Activated T-cell treated with anti-CD3 and anti-CD28 coated beads, Interleukin-2, amount 50 U/mL, for 72 hours (primary cell): ENCODE data around the gene COL6A1. TPM values are rescaled to one million over a fixed set of nuclear protein-coding genes. Genes with fewer than 3 reads are reported as not detected.
"Not testable (repeated sequence)": the region's sequence is repeated elsewhere in the genome, so short reads cannot be mapped to it uniquely, and the experiment has no call there.

Experiments
- ATAC-seq, 2 donors: fragments of 150-1000 bp; cut with Tn5 transposase; replicated peaks in 1 of 2; 2 replicates each; pipeline ENCODE4 v1.10.0; 2021; ENCODE audit warnings: moderate library complexity in 2 of 2, mild to moderate bottlenecking in 1 of 2
- DNase-seq, 2 donors: peaks; one replicate each; pipeline ENCODE4 v3.0.0; 2021 to 2022; ENCODE audit warnings: mixed read lengths in 1 of 2
- H3K27ac Mint-ChIP-seq: one replicate; pipeline ENCODE4 v1.8.0; 2022; ENCODE audit warnings: mild to moderate bottlenecking, moderate library complexity, mixed read lengths
- H3K27me3 Mint-ChIP-seq: one replicate; pipeline ENCODE4 v1.8.0; 2022; ENCODE audit warnings: low read depth, mixed read lengths
- H3K36me3 Mint-ChIP-seq, 2 donors: one replicate each; pipeline ENCODE4 v1.8.0; 2022; ENCODE audit warnings: mixed read lengths in 2 of 2, mild to moderate bottlenecking in 1 of 2; ENCODE audit not compliant: insufficient read depth in 2 of 2
- H3K4me1 Mint-ChIP-seq: one replicate; pipeline ENCODE4 v1.8.0; 2022; ENCODE audit warnings: low read depth, mixed read lengths
- H3K4me3 Mint-ChIP-seq, 2 donors: one replicate each; pipeline ENCODE4 v1.8.0; 2022; ENCODE audit warnings: mild to moderate bottlenecking in 2 of 2, mixed read lengths in 2 of 2, moderate library complexity in 2 of 2
- H3K9me3 Mint-ChIP-seq, 2 donors: one replicate each; pipeline ENCODE4 v1.8.0; 2022; ENCODE audit warnings: mixed read lengths in 2 of 2
- total RNA-seq, 2 donors: library from RNA; stranded (reverse); gene quantifications; one replicate each; pipeline ENCODE4 v1.2.3, GENCODE V29; 2022

Gene COL6A1
- total RNA-seq, 2 donors from 2014 or later, result 1.7 to 2.8 TPM

DNA sequence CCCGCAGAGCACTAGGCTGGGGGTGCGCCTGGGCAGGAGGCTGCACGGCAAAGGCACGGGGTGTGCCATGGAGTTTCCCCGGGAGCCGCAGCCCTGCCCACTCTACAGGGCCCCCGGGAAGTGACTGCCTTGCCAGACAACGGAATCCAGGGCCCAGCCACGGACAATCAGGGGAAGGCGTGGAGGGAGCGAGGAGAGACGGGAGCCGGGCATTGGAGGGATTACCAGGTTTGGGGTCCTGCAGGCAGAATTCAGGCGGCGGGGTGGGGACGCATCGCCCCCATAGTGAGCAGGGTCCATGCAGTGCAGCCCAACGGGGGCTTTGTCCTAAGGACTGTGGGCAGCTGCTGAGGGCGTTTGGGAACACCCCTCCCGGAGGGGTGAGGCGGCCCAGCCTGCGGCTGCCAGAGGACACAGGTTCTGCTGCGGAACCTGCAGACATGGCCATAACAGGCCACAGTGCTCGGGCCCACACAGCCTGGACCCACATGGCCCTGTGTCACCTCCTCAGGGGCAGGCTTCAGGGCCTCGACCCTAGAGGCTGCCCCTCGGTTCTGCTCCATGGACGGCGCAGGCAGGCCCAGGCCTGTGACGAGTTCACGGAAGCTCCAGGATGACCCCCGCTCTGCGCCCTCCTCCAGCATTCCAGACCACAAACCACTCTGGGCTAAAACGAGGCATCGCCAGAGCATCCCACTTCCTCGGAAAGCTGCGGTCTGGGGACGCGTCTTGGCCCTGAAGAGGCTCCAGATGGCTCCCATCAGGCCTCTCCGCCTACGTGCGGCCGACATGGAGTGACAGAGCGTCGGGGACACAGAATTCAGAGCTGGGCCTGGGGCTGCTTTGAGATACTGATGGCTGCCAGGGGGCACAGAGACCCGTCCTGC is 54.5 kb downstream of the COL6A1 start:
- H3K4me3 Mint-ChIP-seq, result no peak overlapping the region
- no peaks in the 10 kb centered on the region for H3K27me3 Mint-ChIP-seq
- H3K4me1 Mint-ChIP-seq, result no peaks in the 10 kb centered on the region
- no peaks in the 10 kb centered on the region for H3K36me3 Mint-ChIP-seq
- ATAC-seq (no peak), DNase-seq (no peak)
- no peaks in the 10 kb centered on the region for H3K9me3 Mint-ChIP-seq
- no peak overlapping the region for H3K27ac Mint-ChIP-seq

DNA sequence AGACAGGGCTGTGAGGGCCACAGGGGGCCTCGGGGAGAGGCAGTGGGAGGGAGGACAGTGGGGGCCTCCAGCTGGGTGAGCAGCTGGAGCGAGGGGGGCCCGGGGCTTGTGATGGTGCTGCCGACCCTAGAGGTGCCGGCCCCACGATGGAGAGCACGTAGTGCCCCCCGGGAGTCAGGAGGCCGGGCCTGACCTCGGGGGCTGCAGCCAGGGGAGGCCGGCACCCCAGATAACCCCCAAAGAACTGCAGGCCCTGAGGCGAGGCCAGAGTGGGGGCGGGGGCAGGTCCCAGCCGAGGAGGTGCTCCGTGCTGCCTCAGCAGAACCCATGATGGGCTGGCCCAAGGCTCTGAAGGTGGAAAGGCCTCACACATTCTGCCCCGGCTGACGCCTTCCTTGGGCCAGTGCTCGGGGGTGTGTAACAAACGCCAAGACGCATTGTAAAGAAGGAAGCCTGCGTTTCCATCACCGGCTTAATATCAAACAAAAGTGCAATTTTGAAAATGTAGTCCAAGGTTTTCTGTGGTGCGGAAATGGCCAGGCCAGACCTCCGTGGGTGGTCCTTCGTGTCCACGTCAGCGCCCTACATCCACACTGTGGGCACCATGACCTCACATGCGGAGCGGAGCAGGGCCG is 55.2 kb downstream of the COL6A1 start:
- DNase-seq, result no peak
- H3K27ac Mint-ChIP-seq, result no peak overlapping the region
- H3K27me3 Mint-ChIP-seq, result no peaks in the 10 kb centered on the region
- ATAC-seq, result no peak
- no peaks in the 10 kb centered on the region for H3K4me1 Mint-ChIP-seq
- no peak overlapping the region for H3K4me3 Mint-ChIP-seq
- H3K9me3 Mint-ChIP-seq, result no peaks in the 10 kb centered on the region
- H3K36me3 Mint-ChIP-seq, result no peaks in the 10 kb centered on the region

DNA sequence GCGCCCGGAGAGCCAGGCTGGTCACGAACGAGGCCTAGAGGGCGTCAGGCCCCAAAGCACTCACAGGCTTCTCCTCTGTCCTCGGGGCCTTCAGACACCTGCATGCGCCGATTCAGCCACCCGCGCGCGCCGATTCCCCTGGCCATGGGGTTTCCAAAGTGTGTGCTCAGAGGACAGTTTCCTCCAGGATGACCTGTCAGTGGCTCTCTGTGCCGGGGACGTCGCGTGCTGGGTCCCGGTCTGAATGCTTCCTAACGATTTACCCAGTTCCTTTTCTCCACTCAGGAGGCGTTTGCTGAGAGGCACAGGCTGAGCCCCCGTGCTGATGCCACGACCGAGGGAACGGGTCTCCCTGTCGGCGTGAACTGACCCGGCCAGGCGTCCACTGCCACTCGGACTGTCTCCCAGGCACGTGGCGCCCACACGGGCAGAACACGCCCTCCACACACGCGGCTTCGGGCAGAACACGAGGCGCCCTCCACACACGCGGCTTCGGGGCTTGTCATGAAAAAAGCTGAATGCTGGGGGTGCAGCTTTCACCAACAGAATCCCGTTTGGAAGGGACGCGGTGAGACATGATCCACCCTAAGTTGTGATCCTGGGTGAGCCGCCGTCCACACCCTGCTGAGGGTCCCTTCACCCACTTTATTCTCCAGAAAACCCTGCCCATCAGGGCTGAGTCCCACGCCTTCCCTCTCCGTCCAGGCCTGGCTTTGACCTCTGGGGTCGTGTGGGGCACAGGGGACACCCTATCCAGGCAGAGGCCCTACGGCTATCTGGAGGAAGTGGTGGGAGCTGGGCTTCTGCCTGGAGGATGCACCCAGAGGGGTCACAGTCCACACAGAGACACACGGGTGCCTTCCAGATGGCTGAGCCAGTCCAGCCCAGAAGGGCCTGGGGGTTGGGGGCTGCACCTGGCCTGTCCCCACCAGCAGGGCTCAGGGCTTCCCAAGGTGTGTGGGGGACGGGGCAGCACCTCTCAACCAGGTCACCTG is 56.1 kb downstream of the COL6A1 start:
- ATAC-seq, result no peak
- Mint-ChIP-seq H3K4me1 (no peaks in the 10 kb centered on the region), H3K27me3 (no peaks in the 10 kb centered on the region), H3K4me3 (no peak overlapping the region), H3K27ac (no peak overlapping the region), H3K9me3 (no peaks in the 10 kb centered on the region), H3K36me3 (no peaks in the 10 kb centered on the region)
- no peak for DNase-seq

DNA sequence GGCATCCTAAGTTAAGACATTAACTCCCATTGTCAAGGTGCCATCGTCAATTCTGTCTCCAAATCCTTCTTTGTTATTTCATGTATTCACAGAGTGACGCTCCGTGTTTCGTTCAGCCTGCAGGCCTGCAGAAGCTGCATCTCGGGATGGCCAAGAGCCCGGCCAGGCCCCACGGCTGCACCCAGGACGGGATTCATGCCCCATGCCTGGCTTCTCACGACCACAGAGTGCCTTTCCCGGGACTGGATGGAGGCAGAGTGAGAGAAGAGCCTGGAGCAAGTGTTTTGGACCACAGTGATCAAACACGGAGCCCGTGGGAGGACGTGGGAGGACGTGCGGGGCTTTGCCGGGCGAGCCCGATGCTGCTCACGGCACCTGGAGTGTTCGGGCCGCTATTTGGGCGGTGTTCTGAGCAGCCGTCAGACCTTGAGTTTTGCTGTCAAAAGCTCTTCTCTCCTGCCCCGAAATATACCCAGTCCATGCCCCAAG is 56.8 kb downstream of the COL6A1 start:
- H3K36me3 Mint-ChIP-seq, result no peaks in the 10 kb centered on the region
- H3K4me1 Mint-ChIP-seq, result no peaks in the 10 kb centered on the region
- no peak overlapping the region for H3K27ac Mint-ChIP-seq
- no peak overlapping the region for H3K4me3 Mint-ChIP-seq
- H3K9me3 Mint-ChIP-seq, result no peaks in the 10 kb centered on the region
- ATAC-seq (no peak), DNase-seq (no peak)
- no peaks in the 10 kb centered on the region for H3K27me3 Mint-ChIP-seq

DNA sequence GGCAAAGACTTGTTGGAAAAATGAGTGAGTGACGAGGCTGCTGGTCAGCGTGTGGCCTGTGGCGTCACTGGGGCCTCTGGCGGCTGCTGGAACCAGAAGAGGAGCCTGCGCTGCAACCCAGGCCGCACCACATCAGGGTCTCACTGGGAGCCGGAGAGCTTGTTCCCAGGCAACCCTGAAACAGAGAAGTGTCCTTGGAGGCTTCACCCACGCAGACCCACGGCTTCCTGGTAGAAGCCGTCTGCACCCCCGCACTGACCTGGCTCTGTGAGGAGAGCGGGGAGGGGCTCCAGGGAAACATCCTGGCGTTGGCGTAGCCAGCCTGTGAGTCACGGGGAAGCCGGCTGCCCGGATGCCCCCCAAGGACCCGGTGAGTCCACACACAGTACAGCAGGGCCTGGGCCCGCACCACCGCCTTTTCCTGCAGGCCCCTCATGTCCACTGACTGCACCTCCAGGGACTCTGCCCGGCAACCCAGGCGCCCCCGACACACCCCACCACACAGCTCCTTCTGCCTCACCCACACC is 57.4 kb downstream of the COL6A1 start:
- DNase-seq, result no peak
- Mint-ChIP-seq H3K4me1 (no peaks in the 10 kb centered on the region), H3K4me3 (no peak overlapping the region), H3K36me3 (no peaks in the 10 kb centered on the region), H3K27ac (no peak overlapping the region), H3K9me3 (no peaks in the 10 kb centered on the region), H3K27me3 (no peaks in the 10 kb centered on the region)
- ATAC-seq, result no peak

DNA sequence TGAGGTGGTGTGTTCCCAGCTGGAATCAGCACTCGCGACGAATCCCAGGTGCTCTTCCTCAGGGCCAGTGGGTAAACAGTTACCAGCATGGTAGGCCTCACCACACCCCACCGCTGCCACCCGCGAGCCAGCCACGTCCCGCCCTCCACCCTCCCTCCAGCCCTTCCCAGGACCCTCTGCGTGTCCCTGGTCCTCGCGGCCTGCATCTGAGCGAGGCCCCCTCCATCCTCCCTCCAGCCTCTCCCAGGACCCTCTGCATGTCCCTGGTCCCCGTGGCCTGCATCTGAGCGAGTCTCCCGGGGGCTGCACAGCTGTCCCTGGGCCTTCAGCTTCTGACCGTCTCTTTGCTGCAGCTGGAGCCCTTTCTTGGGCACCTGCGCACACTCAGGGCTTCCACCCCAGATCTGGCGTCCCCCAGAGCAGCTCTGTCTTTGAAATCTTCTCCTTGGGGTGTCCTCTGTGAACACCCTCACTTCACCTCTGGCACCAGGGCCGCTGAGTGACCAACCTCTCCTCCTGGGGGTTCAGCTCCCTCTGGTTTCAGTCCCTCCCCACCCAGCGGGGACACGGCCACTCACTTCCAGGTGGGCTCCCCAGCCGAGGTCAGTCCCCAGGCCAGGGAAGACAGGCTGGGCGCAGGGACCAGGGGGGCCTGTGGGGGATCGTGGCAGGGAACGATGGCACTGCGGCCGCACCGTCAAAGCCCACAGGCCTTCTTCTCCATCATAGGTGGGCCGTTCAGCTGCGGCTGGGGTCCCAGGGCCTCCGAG is 58.5 kb downstream of the COL6A1 start:
- H3K27me3 Mint-ChIP-seq, result no peaks in the 10 kb centered on the region
- H3K4me1 Mint-ChIP-seq, result no peaks in the 10 kb centered on the region
- H3K36me3 Mint-ChIP-seq, result no peaks in the 10 kb centered on the region
- no peak overlapping the region for H3K27ac Mint-ChIP-seq
- H3K9me3 Mint-ChIP-seq, result no peaks in the 10 kb centered on the region
- ATAC-seq (no peak), DNase-seq (no peak)
- no peak overlapping the region for H3K4me3 Mint-ChIP-seq

DNA sequence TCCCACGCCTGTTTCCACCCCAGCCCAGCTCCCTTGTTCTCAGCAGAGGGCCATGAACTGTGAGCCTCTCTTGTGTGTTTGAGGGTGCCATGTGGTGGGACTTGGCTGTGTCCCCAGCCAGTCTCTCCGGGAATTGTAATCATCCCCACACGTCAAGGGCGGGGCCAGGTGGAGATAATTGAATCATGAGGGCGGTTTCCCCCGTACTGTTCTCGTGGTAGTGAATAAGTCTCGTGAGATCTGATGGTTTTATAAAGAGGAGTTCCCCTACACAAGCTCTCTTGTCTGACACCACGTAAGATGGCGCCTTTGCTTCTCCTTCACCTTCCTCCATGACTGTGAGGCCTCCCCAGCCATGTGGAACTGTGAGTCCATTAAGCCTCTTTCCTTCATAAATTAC is 59.1 kb downstream of the COL6A1 start:
- Mint-ChIP-seq H3K36me3 (no peaks in the 10 kb centered on the region), H3K27me3 (no peaks in the 10 kb centered on the region), H3K9me3 (no peaks in the 10 kb centered on the region), H3K27ac (no peak overlapping the region), H3K4me1 (no peaks in the 10 kb centered on the region), H3K4me3 (no peak overlapping the region)
- DNase-seq (no peak), ATAC-seq (no peak)

DNA sequence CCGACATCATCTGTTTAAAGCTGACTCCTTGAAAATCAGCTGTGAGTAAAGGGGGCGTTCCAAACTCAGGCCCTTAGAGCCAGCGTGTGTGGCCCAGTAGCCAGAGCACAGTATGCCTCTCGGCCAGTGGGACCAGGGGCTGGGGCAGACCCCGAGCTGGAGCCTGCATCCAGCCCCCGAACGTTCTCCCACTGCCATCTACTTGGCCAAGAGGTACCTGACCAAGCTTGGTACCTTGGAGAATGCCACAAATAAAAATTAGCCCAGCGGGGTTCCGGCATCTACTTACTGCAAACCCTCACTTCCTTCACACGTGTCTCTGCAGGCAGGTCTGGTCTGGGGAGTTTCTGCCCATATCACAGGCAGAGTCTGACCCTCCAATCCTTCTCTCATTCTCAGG is 59.6 kb downstream of the COL6A1 start:
- H3K27me3 Mint-ChIP-seq, result no peaks in the 10 kb centered on the region
- no peak for DNase-seq
- no peaks in the 10 kb centered on the region for H3K4me1 Mint-ChIP-seq
- ATAC-seq, result no peak
- H3K4me3 Mint-ChIP-seq, result no peak overlapping the region
- no peaks in the 10 kb centered on the region for H3K36me3 Mint-ChIP-seq
- no peaks in the 10 kb centered on the region for H3K9me3 Mint-ChIP-seq
- H3K27ac Mint-ChIP-seq, result no peak overlapping the region

DNA sequence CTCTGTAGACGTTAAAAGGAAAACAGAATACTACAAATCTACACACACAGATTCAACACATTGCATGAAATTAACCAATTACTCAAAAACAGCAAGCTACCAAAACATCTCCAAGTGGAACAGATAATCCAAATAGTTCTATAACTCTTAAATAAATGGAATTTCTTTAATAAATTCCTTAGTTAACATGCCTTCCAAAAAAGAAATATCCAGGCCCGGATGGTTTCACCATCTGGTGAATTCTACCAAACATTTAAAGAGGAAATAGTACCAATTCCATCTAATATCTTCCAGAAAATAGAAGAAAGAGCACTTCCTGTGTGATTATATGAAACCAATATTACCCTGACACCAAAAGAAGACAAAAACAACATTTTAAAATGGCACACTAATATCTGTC is 63.6 kb downstream of the COL6A1 start:
- ATAC-seq (no peak), DNase-seq (no peak)
- Mint-ChIP-seq H3K4me3 (no peak overlapping the region), H3K27me3 (no peaks in the 10 kb centered on the region), H3K27ac (no peak overlapping the region), H3K4me1 (no peaks in the 10 kb centered on the region), H3K36me3 (no peaks in the 10 kb centered on the region), H3K9me3 (no peaks in the 10 kb centered on the region)

DNA sequence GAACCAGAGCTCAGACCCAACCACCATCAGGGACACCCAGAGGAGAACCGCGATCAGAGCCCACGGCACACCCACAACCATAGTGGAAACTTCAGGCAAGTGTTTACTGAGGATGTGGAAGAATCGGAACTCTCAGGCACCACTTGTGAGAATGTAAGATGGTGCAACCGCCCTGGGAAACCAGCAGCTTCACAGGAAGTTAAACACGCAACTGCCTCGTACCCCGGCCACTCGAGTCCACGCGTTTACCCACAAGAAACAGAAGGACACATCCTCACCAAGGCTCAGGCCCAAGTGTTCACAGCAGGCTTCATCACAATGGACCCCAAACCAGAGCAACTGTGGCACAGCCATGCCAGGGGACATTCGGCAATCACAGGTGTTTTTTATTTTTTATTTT is 64.9 kb downstream of the COL6A1 start:
- Mint-ChIP-seq H3K36me3 (no peaks in the 10 kb centered on the region), H3K9me3 (no peaks in the 10 kb centered on the region), H3K27me3 (no peaks in the 10 kb centered on the region), H3K27ac (no peak overlapping the region), H3K4me3 (no peak overlapping the region), H3K4me1 (no peaks in the 10 kb centered on the region)
- ATAC-seq (no peak), DNase-seq (no peak)

DNA sequence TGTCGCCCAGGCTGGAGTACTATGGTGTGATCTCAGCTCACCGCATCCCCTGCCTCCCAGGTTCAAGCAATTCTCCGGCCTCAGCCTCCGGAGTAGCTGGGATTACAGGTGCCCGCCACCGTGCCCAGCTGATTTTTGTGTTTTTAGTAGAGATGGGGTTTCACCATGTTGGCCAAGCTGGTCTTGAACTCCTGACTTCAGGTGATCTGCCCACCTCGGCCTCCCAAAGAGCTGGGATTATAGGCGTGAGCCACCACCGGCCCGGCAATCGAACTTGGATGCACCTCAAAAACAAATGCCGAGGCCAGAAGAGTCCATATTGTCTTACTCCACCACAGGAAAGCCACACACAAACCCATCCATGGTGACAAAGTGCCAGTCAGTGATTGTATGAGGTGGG is 65.3 kb downstream of the COL6A1 start:
- not testable (repeated sequence) for ATAC-seq, H3K9me3 Mint-ChIP-seq, H3K27ac Mint-ChIP-seq, H3K27me3 Mint-ChIP-seq, H3K4me3 Mint-ChIP-seq, DNase-seq, H3K36me3 Mint-ChIP-seq, H3K4me1 Mint-ChIP-seq
